ENCODE data around the gene ADAM12.
"Not testable (repeated sequence)": the region's sequence is repeated elsewhere in the genome, so short reads cannot be mapped to it uniquely, and the experiment has no call there.

The ADAM12 gene

GRCh38 chr10:126255313-126255712 is 133.0 kb downstream of the ADAM12 start:
- DNase-seq, result no peak

GRCh38 chr10:126253611-126253998 is 134.7 kb downstream of the ADAM12 start:
- DNase-seq, result no peak

- no peak for DNase-seq
Measured at GRCh38 chr10:126252884-126253610, 135.2 kb downstream of the ADAM12 start.

- no peak for DNase-seq
Measured at GRCh38 chr10:126251778-126252407, 136.4 kb downstream of the ADAM12 start.

- DNase-seq, result no peak
Measured at GRCh38 chr10:126250527-126251310, 137.6 kb downstream of the ADAM12 start.

GRCh38 chr10:126250045-126250444 is 138.2 kb downstream of the ADAM12 start:
- DNase-seq, result no peak

GRCh38 chr10:126247446-126247975 is 140.8 kb downstream of the ADAM12 start:
- DNase-seq, result no peak

- DNase-seq, result not testable (repeated sequence)
Measured at GRCh38 chr10:126246396-126246795, 141.9 kb downstream of the ADAM12 start.

- DNase-seq, result no peak
Measured at GRCh38 chr10:126245501-126245900, 142.8 kb downstream of the ADAM12 start.

- DNase-seq, result no peak
Measured at GRCh38 chr10:126243971-126244370, 144.3 kb downstream of the ADAM12 start.

- no peak for DNase-seq
Measured at GRCh38 chr10:126243306-126243705, 145.0 kb downstream of the ADAM12 start.

- DNase-seq, result no peak
Measured at GRCh38 chr10:126242397-126243260, 145.6 kb downstream of the ADAM12 start.

GRCh38 chr10:126240483-126240882 is 147.8 kb downstream of the ADAM12 start:
- no peak for DNase-seq

GRCh38 chr10:126239844-126240243 is 148.4 kb downstream of the ADAM12 start:
- no peak for DNase-seq

- DNase-seq, result no peak
Measured at GRCh38 chr10:126235979-126236851, 152.1 kb downstream of the ADAM12 start.

GRCh38 chr10:126235091-126235978 is 152.9 kb downstream of the ADAM12 start:
- no peak for DNase-seq

GRCh38 chr10:126234630-126235029 is 153.6 kb downstream of the ADAM12 start:
- DNase-seq, result no peak

- DNase-seq, result no peak
Measured at GRCh38 chr10:126233182-126234148, 154.8 kb downstream of the ADAM12 start.

GRCh38 chr10:126230587-126230986 is 157.7 kb downstream of the ADAM12 start:
- no peak for DNase-seq

All from CD4-positive, alpha-beta T cell treated with Interleukin-10 for 1 hour (primary cell).